SK-N-SH treated with all-trans-retinoic acid at 6 μM for 48 hours (cell line): ENCODE results near the gene MED29.

Experiments used
- ATAC-seq: fragments of 200-7000 bp; cut with Tn5 transposase; 3 replicates; pipeline ENCODE4 v1.9.1; 2020; ENCODE audit warnings: mild to moderate bottlenecking, moderate library complexity
- CSDC2 ChIP-seq: fragments of 250-450 bp; sonication (Bioruptor Pico); IDR thresholded peaks from 2 replicates; pipeline ENCODE4 v1.5.0; 2020; ENCODE audit warnings: mild to moderate bottlenecking, moderate library complexity
- GLIS3 ChIP-seq: fragments of 250-450 bp; sonication (Bioruptor Pico); IDR thresholded peaks from 2 replicates; pipeline ENCODE4 v1.5.0; 2020; ENCODE audit warnings: mild to moderate bottlenecking, moderate library complexity
- ISL1 ChIP-seq: fragments of 250-450 bp; sonication (Bioruptor Pico); IDR thresholded peaks from 2 replicates; pipeline ENCODE4 v2.1.2; 2022; ENCODE audit warnings: mild to moderate bottlenecking, moderate library complexity
- OSR1 ChIP-seq: fragments of 250-450 bp; sonication (Bioruptor Pico); IDR thresholded peaks from 2 replicates; pipeline ENCODE4 v1.8.0; 2022; ENCODE audit warnings: moderate library complexity, mild to moderate bottlenecking, inconsistent platforms
- PATZ1 ChIP-seq: fragments of 250-450 bp; sonication (Bioruptor Pico); IDR thresholded peaks from 2 replicates; pipeline ENCODE4 v1.8.0; 2020; ENCODE audit warnings: mild to moderate bottlenecking, moderate library complexity, borderline replicate concordance
- RARB ChIP-seq: fragments of 250-450 bp; sonication (Bioruptor Pico); IDR thresholded peaks from 2 replicates; pipeline ENCODE4 v1.8.0; 2021; ENCODE audit warnings: mild to moderate bottlenecking, moderate library complexity
- SNAI2 ChIP-seq: fragments of 250-450 bp; sonication (Bioruptor Pico); IDR thresholded peaks from 2 replicates; pipeline ENCODE4 v1.5.0; 2020; ENCODE audit warnings: mild to moderate bottlenecking, moderate library complexity
- TCF4 ChIP-seq: fragments of 250-450 bp; sonication (Bioruptor Pico); IDR thresholded peaks from 2 replicates; pipeline ENCODE4 v1.8.0; 2021; ENCODE audit warnings: mild to moderate bottlenecking, moderate library complexity, borderline replicate concordance
- TOX ChIP-seq: fragments of 250-450 bp; sonication (Bioruptor Pico); IDR thresholded peaks from 2 replicates; pipeline ENCODE4 v1.8.0; 2021; ENCODE audit warnings: mild to moderate bottlenecking, moderate library complexity, borderline replicate concordance
- TSHZ2 ChIP-seq: fragments of 250-450 bp; sonication (Bioruptor Pico); IDR thresholded peaks from 2 replicates; pipeline ENCODE4 v1.5.0; 2020; ENCODE audit warnings: mild to moderate bottlenecking, moderate library complexity
- ZC3H10 ChIP-seq: fragments of 250-450 bp; sonication (Bioruptor Pico); IDR thresholded peaks from 2 replicates; pipeline ENCODE4 v1.5.1; 2021; ENCODE audit warnings: mild to moderate bottlenecking, moderate library complexity
- ZFP30 ChIP-seq: fragments of 450-650 bp; formaldehyde crosslinking; IDR thresholded peaks from 2 replicates; pipeline ENCODE4 v1.5.0; 2022; ENCODE audit warnings: mild to moderate bottlenecking, moderate library complexity
- ZNF565 ChIP-seq: fragments of 450-650 bp; formaldehyde crosslinking; conservative IDR thresholded peaks from 2 replicates; pipeline ENCODE4 v1.5.0; 2020; ENCODE audit warnings: low read depth, mild to moderate bottlenecking, moderate library complexity
- ZNF70 ChIP-seq: fragments of 450-650 bp; formaldehyde crosslinking; IDR thresholded peaks from 2 replicates; pipeline ENCODE4 v1.5.0; 2020; ENCODE audit warnings: mild to moderate bottlenecking, moderate library complexity
- ZNF8 ChIP-seq: fragments of 450-650 bp; formaldehyde crosslinking; IDR thresholded peaks from 2 replicates; pipeline ENCODE4 v1.5.0; 2020; ENCODE audit warnings: mild to moderate bottlenecking, moderate library complexity
- TF ChIP-seq, protein P1 (sequence below): fragments of 250-450 bp; sonication (Bioruptor Pico); IDR thresholded peaks from 2 replicates; pipeline ENCODE4 v1.5.1; 2021; ENCODE audit warnings: mild to moderate bottlenecking, moderate library complexity
- TF ChIP-seq, protein P2 (sequence below): fragments of 250-450 bp; sonication (Bioruptor Pico); IDR thresholded peaks from 2 replicates; pipeline ENCODE4 v1.5.1; 2020; ENCODE audit warnings: low read depth, mild to moderate bottlenecking, moderate library complexity
- TF ChIP-seq, protein P3 (sequence below): fragments of 250-450 bp; sonication (Bioruptor Pico); IDR thresholded peaks from 2 replicates; pipeline ENCODE4 v1.8.0; 2021; ENCODE audit warnings: low read depth, mild to moderate bottlenecking, moderate library complexity, borderline replicate concordance

Gene MED29

DNA sequence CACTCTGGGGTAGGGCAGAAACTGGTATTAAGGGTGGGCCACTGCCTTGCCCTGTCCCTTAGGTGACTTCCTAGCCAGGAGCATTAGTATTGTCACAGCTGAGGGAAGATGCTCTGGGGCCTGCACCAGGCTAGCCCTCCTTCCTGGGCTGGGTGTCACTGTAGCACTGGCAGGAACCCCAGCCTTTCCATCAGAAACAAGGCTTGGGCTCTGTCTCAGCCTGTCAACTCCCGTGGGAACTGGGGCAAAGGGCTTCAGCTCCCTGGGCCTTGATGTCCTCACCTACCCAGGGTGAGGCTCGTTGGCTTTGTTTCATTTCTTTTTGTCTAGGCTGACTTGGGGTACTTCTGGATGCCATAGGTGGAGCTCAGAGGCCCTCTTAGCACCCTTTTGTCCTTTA, 18.2 kb upstream of the MED29 start:
- no peak for ATAC-seq
- TF ChIP-seq CSDC2 (CRISPR knock-in tag) (no peak), SNAI2 (no peak), ZNF565 (no peak), ZNF8 (CRISPR knock-in tag) (no peak), PATZ1 (CRISPR knock-in tag) (no peak), TCF4 (no peak), RARB (CRISPR knock-in tag) (no peak), TOX (CRISPR knock-in tag) (no peak), ZFP30 (CRISPR knock-in tag) (no peak), ZC3H10 (no peak), ZNF70 (no peak)
- TF ChIP-seq, protein P1, sequence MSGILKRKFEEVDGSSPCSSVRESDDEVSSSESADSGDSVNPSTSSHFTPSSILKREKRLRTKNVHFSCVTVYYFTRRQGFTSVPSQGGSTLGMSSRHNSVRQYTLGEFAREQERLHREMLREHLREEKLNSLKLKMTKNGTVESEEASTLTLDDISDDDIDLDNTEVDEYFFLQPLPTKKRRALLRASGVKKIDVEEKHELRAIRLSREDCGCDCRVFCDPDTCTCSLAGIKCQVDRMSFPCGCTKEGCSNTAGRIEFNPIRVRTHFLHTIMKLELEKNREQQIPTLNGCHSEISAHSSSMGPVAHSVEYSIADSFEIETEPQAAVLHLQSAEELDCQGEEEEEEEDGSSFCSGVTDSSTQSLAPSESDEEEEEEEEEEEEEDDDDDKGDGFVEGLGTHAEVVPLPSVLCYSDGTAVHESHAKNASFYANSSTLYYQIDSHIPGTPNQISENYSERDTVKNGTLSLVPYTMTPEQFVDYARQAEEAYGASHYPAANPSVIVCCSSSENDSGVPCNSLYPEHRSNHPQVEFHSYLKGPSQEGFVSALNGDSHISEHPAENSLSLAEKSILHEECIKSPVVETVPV = no peak
- TF ChIP-seq, protein P2, sequence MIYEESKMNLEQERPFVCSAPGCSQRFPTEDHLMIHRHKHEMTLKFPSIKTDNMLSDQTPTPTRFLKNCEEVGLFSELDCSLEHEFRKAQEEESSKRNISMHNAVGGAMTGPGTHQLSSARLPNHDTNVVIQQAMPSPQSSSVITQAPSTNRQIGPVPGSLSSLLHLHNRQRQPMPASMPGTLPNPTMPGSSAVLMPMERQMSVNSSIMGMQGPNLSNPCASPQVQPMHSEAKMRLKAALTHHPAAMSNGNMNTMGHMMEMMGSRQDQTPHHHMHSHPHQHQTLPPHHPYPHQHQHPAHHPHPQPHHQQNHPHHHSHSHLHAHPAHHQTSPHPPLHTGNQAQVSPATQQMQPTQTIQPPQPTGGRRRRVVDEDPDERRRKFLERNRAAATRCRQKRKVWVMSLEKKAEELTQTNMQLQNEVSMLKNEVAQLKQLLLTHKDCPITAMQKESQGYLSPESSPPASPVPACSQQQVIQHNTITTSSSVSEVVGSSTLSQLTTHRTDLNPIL (CRISPR knock-in tag) = no peak
- TF ChIP-seq, protein P3, sequence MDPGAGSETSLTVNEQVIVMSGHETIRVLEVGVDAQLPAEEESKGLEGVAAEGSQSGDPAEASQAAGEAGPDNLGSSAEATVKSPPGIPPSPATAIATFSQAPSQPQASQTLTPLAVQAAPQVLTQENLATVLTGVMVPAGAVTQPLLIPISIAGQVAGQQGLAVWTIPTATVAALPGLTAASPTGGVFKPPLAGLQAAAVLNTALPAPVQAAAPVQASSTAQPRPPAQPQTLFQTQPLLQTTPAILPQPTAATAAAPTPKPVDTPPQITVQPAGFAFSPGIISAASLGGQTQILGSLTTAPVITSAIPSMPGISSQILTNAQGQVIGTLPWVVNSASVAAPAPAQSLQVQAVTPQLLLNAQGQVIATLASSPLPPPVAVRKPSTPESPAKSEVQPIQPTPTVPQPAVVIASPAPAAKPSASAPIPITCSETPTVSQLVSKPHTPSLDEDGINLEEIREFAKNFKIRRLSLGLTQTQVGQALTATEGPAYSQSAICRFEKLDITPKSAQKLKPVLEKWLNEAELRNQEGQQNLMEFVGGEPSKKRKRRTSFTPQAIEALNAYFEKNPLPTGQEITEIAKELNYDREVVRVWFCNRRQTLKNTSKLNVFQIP (CRISPR knock-in tag) = no peak

GRCh38 chr19:39375929-39376328, 15.2 kb upstream of the MED29 start:
- no peak for TF ChIP-seq TSHZ2
- no peak for TF ChIP-seq ZNF8 (CRISPR knock-in tag)
- TF ChIP-seq, protein P3 (CRISPR knock-in tag) = no peak
- TF ChIP-seq ZC3H10 = no peak
- TF ChIP-seq ZFP30 (CRISPR knock-in tag) = no peak
- no peak for ATAC-seq

GRCh38 chr19:39377373-39378362, 13.5 kb upstream of the MED29 start:
- TF ChIP-seq OSR1 (CRISPR knock-in tag) = no peak
- TF ChIP-seq ZNF8 (CRISPR knock-in tag) = no peak
- TF ChIP-seq, protein P2 (CRISPR knock-in tag) = no peak
- no peak for TF ChIP-seq GLIS3
- TF ChIP-seq CSDC2 (CRISPR knock-in tag) = no peak
- TF ChIP-seq, protein P3 (CRISPR knock-in tag) = no peak
- TF ChIP-seq TSHZ2 = no peak
- no peak for TF ChIP-seq ZNF70
- no peak for TF ChIP-seq ISL1
- ATAC-seq = no peak
